H1 (cell line): ENCODE data around the gene MYH9. TPM values are rescaled to one million over a fixed set of nuclear protein-coding genes. Genes with fewer than 3 reads are reported as not detected.

Experiments used
- CTCF ChIA-PET: fragments of 300-600 bp; sonication (Branson Sonifier 250); formaldehyde crosslinking; loops from one replicate; lab custom pipeline; 2021; ENCODE audit not compliant: partially characterized antibody; lab: Charles Lee
- POLR2A ChIA-PET: fragments of 300-600 bp; sonication (Branson Sonifier 250); formaldehyde crosslinking; loops from one replicate; lab custom pipeline; 2021; ENCODE audit warnings: inconsistent platforms; ENCODE audit not compliant: partially characterized antibody; lab: Charles Lee
- DNase-seq, 2 experiments: peaks; one replicate each; pipeline versions ENCODE4 v3.0.0 to v3.0.0-alpha.2; 2010 to 2022; ENCODE audit warnings: low spot score in 2 of 2, low read depth in 1 of 2, mixed read lengths in 1 of 2
- FAIRE-seq: peaks from 2 replicates; lab custom pipeline; 2011; peaks lifted over from hg19 to GRCh38; lab: Jason Lieb, UNC
- H2AFZ ChIP-seq: 2 replicates; pipeline ENCODE4 v1.8.1; 2012; ENCODE audit warnings: low read length, inconsistent platforms
- H2AK5ac ChIP-seq: 2 replicates; pipeline ENCODE4 v1.6.1; 2013; ENCODE audit warnings: low read depth, low read length
- H2BK120ac ChIP-seq: replicated peaks from 2 replicates; pipeline ENCODE3; 2013; ENCODE audit warnings: low read depth, low read length, inconsistent platforms
- H2BK12ac ChIP-seq: 2 replicates; pipeline ENCODE4 v1.6.1; 2013; ENCODE audit warnings: low read depth, low read length
- H2BK15ac ChIP-seq: 2 replicates; pipeline ENCODE4 v1.6.1; 2013; ENCODE audit warnings: low read length
- H2BK20ac ChIP-seq: 2 replicates; pipeline ENCODE4 v1.6.1; 2013; ENCODE audit warnings: low read length
- H2BK5ac ChIP-seq: 2 replicates; pipeline ENCODE4 v1.6.1; 2013; ENCODE audit warnings: low read depth, low read length
- H3K14ac ChIP-seq: 2 replicates; pipeline ENCODE4 v1.6.1; 2013; ENCODE audit warnings: inconsistent platforms; ENCODE audit not compliant: insufficient read length
- H3K18ac ChIP-seq: 2 replicates; pipeline ENCODE4 v1.6.1; 2013; ENCODE audit warnings: low read length; ENCODE audit errors: extremely low read depth
- H3K23ac ChIP-seq: 2 replicates; pipeline ENCODE4 v1.6.1; 2013; ENCODE audit warnings: inconsistent platforms; ENCODE audit not compliant: insufficient read length
- H3K23me2 ChIP-seq: 2 replicates; pipeline ENCODE4 v1.6.1; 2013; ENCODE audit warnings: low read depth, low read length
- H3K27ac ChIP-seq: 2 replicates; pipeline ENCODE4 v1.6.1; 2011; ENCODE audit warnings: low read depth, low read length, inconsistent platforms
- H3K27me3 ChIP-seq, 4 experiments: replicated peaks in 1 of 4; 1 replicate in 1 of 4; 2 replicates in 3 of 4; pipeline versions ENCODE4 v1.6.1 to v1.8.1; 2011 to 2013; ENCODE audit warnings: low read length in 3 of 4, mild to moderate bottlenecking in 3 of 4, inconsistent platforms in 2 of 4, mixed read lengths in 2 of 4, moderate library complexity in 1 of 4; ENCODE audit not compliant: control insufficient read depth in 3 of 4, insufficient read depth in 3 of 4; ENCODE audit errors: extremely low read depth in 1 of 4
- H3K36me3 ChIP-seq, 4 experiments: 2 replicates each; pipeline versions ENCODE4 v1.6.1 to v1.8.1; 2011 to 2013; ENCODE audit warnings: mild to moderate bottlenecking in 4 of 4, low read length in 3 of 4, moderate library complexity in 2 of 4, control low read depth in 1 of 4, inconsistent platforms in 1 of 4; ENCODE audit not compliant: insufficient read depth in 4 of 4, control insufficient read depth in 2 of 4
- H3K4ac ChIP-seq: replicated peaks from 2 replicates; pipeline ENCODE3; 2013; ENCODE audit warnings: low read length, low read depth, mixed read lengths, inconsistent platforms; ENCODE audit not compliant: insufficient read length
- H3K4me1 ChIP-seq, 4 experiments: replicated peaks in 1 of 4; 1 replicate in 1 of 4; 2 replicates in 3 of 4; pipeline versions ENCODE4 v1.6.1 to v1.8.1; 2011 to 2013; ENCODE audit warnings: low read length in 3 of 4, inconsistent platforms in 2 of 4, mixed read lengths in 1 of 4; ENCODE audit not compliant: insufficient read depth in 4 of 4, control insufficient read depth in 3 of 4
- H3K4me2 ChIP-seq, 2 experiments: 2 replicates each; pipeline versions ENCODE4 v1.6.1 to v1.8.1; 2011 to 2013; ENCODE audit warnings: low read depth in 2 of 2, low read length in 2 of 2, control low read depth in 1 of 2, inconsistent platforms in 1 of 2, mild to moderate bottlenecking in 1 of 2; ENCODE audit not compliant: insufficient read depth in 1 of 2
- H3K4me3 ChIP-seq, 4 experiments: fragments of 200-600, 300-600 bp in 1 of 4; sonication (generic), shearing (Covaris generic), sonication (Bioruptor Twin) in 1 of 4; 2 replicates each; pipeline versions ENCODE4 v1.5.1 to v1.8.1; 2011 to 2016; ENCODE audit warnings: low read length in 4 of 4, low read depth in 3 of 4, control low read depth in 2 of 4, inconsistent platforms in 2 of 4, mild to moderate bottlenecking in 2 of 4, mixed read lengths in 1 of 4, moderate library complexity in 1 of 4; ENCODE audit not compliant: insufficient read depth in 2 of 4; ENCODE audit errors: extremely low read depth in 1 of 4
- H3K56ac ChIP-seq: replicated peaks from 2 replicates; pipeline ENCODE3; 2013; ENCODE audit warnings: low read depth, mild to moderate bottlenecking, mixed read lengths, low read length, inconsistent platforms; ENCODE audit not compliant: insufficient read length
- H3K79me1 ChIP-seq: 2 replicates; pipeline ENCODE4 v1.6.1; 2013; ENCODE audit warnings: low read depth, low read length, control low read depth
- H3K79me2 ChIP-seq, 2 experiments: 2 replicates each; pipeline versions ENCODE4 v1.6.1 to v1.8.1; 2012 to 2013; ENCODE audit warnings: low read length in 2 of 2, mild to moderate bottlenecking in 2 of 2, inconsistent platforms in 1 of 2; ENCODE audit not compliant: insufficient read depth in 2 of 2, control insufficient read depth in 1 of 2
- H3K9ac ChIP-seq, 4 experiments: replicated peaks in 1 of 4; 1 replicate in 1 of 4; 2 replicates in 3 of 4; pipeline versions ENCODE4 v1.6.1 to v1.8.1; 2011 to 2013; ENCODE audit warnings: low read depth in 3 of 4, low read length in 3 of 4, control low read depth in 2 of 4, mild to moderate bottlenecking in 2 of 4, moderate library complexity in 2 of 4, inconsistent platforms in 1 of 4; ENCODE audit errors: extremely low read depth in 1 of 4
- H3K9me3 ChIP-seq, 2 experiments: 2 replicates each; pipeline versions ENCODE4 v1.6.1 to v1.8.1; 2012 to 2013; ENCODE audit warnings: mild to moderate bottlenecking in 2 of 2, moderate library complexity in 2 of 2, control low read depth in 1 of 2, inconsistent platforms in 1 of 2, low read depth in 1 of 2, low read length in 1 of 2, mixed read lengths in 1 of 2; ENCODE audit not compliant: insufficient read depth in 2 of 2
- H4K20me1 ChIP-seq, 2 experiments: replicated peaks in 1 of 2; 2 replicates each; pipeline versions ENCODE3 to v1.8.1; 2011 to 2013; ENCODE audit warnings: inconsistent platforms in 2 of 2, low read length in 2 of 2, mild to moderate bottlenecking in 1 of 2; ENCODE audit not compliant: insufficient read depth in 2 of 2, control insufficient read depth in 1 of 2
- H4K5ac ChIP-seq: 2 replicates; pipeline ENCODE4 v1.6.1; 2013; ENCODE audit warnings: low read length, low read depth, mixed read lengths, inconsistent platforms; ENCODE audit not compliant: insufficient read length
- H4K8ac ChIP-seq: 2 replicates; pipeline ENCODE4 v1.8.0; 2013; ENCODE audit warnings: mild to moderate bottlenecking, moderate library complexity, low read length, inconsistent platforms; ENCODE audit not compliant: insufficient read depth; ENCODE audit errors: extremely low read depth
- H4K91ac ChIP-seq: replicated peaks from 2 replicates; pipeline ENCODE3; 2013; ENCODE audit warnings: low read length, mixed read lengths, inconsistent platforms; ENCODE audit not compliant: insufficient read length
- CHD2 ChIP-seq: IDR thresholded peaks from 2 replicates; pipeline ENCODE4 v1.6.1; 2012; ENCODE audit warnings: low read length, improper control_type of control experiment
- GTF2F1 ChIP-seq: IDR thresholded peaks from 2 replicates; pipeline ENCODE4 v1.6.1; 2012; ENCODE audit warnings: low read depth, low read length, improper control_type of control experiment, borderline replicate concordance
- HDAC2 ChIP-seq, 2 experiments: fragments of 300-600 bp in 1 of 2; sonication (generic) in 1 of 2; IDR thresholded peaks; 2 replicates each; pipeline ENCODE4 v1.6.1; 2011 to 2012; ENCODE audit warnings: low read depth in 2 of 2, low read length in 2 of 2, mild to moderate bottlenecking in 2 of 2, moderate library complexity in 2 of 2, borderline replicate concordance in 1 of 2, inconsistent platforms in 1 of 2
- MAFK ChIP-seq: IDR thresholded peaks from 2 replicates; pipeline ENCODE4 v1.6.1; 2012; ENCODE audit warnings: low read depth, mild to moderate bottlenecking, improper control_type of control experiment, low read length
- NRF1 ChIP-seq: IDR thresholded peaks from 2 replicates; pipeline ENCODE4 v1.6.1; 2011; ENCODE audit warnings: mild to moderate bottlenecking, low read depth, low read length, improper control_type of control experiment
- PHF8 ChIP-seq: fragments of 200-600 bp; sonication (generic); conservative IDR thresholded peaks from 2 replicates; pipeline ENCODE4 v1.7.1; 2012; ENCODE audit warnings: low read depth, mild to moderate bottlenecking, inconsistent platforms, low read length, moderate library complexity
- RBBP5 ChIP-seq: IDR thresholded peaks from 2 replicates; pipeline ENCODE4 v1.7.1; 2012; ENCODE audit warnings: low read depth, mild to moderate bottlenecking, inconsistent platforms, low read length, moderate library complexity, borderline replicate concordance
- RFX5 ChIP-seq: IDR thresholded peaks from 2 replicates; pipeline ENCODE4 v1.6.1; 2011; ENCODE audit warnings: low read depth, low read length, improper control_type of control experiment, borderline replicate concordance
- SIX5 ChIP-seq: IDR thresholded peaks from 2 replicates; pipeline ENCODE4 v1.6.1; 2011; ENCODE audit warnings: mild to moderate bottlenecking, low read depth, low read length
- TEAD4 ChIP-seq: IDR thresholded peaks from 2 replicates; pipeline ENCODE4 v1.6.1; 2012; ENCODE audit warnings: low read depth, low read length, inconsistent platforms, mixed read lengths
- WGBS, 2 experiments: shearing (Covaris generic) in 1 of 2; methylation state at CpG; one replicate each; pipeline versions ENCODE4 v1.1.6 to v1.1.7; 2013 to 2015; ENCODE audit warnings: low lambda C conversion rate in 2 of 2, mixed read lengths in 2 of 2, inconsistent platforms in 1 of 2, low coverage in 1 of 2, missing lambda C conversion rate in 1 of 2; ENCODE audit not compliant: insufficient replicate concordance in 2 of 2, insufficient coverage in 1 of 2, insufficient read length in 1 of 2; ENCODE audit errors: extremely low coverage in 1 of 2, missing lambda C conversion rate in 1 of 2; 5-methylcytosine and 5-hydroxymethylcytosine counted together
- polyA plus RNA-seq, 7 experiments: library from polyadenylated mRNA; depleted of rRNA in 3 of 7; stranded (reverse) in 5 of 7; unstranded in 2 of 7; fragments of >200 nt in 5 of 7; fragments of 200-250 nt in 2 of 7; gene quantifications; 1 replicate in 5 of 7; 2 replicates in 1 of 7; 4 replicates in 1 of 7; pipeline versions ENCODE4 v1.2.1 to v1.2.3, GENCODE V29; 2011 to 2013; ENCODE audit warnings: missing spikeins in 2 of 7, mixed read lengths in 2 of 7
- total RNA-seq: library from RNA; stranded (reverse); fragmentation: NEBNext Ultra II Directional; extraction: Animal tissue kit (Norgen Biotek cat#: 25700); gene quantifications from 2 replicates; pipeline ENCODE4 v1.2.1, GENCODE V29; 2021

The MYH9 gene
- total and polyA plus RNA-seq, 2 of the 8 experiments (the other 6 are each of a cell fraction or from before 2014, with no cell fraction given) = 24.9 to 322 TPM

DNA sequence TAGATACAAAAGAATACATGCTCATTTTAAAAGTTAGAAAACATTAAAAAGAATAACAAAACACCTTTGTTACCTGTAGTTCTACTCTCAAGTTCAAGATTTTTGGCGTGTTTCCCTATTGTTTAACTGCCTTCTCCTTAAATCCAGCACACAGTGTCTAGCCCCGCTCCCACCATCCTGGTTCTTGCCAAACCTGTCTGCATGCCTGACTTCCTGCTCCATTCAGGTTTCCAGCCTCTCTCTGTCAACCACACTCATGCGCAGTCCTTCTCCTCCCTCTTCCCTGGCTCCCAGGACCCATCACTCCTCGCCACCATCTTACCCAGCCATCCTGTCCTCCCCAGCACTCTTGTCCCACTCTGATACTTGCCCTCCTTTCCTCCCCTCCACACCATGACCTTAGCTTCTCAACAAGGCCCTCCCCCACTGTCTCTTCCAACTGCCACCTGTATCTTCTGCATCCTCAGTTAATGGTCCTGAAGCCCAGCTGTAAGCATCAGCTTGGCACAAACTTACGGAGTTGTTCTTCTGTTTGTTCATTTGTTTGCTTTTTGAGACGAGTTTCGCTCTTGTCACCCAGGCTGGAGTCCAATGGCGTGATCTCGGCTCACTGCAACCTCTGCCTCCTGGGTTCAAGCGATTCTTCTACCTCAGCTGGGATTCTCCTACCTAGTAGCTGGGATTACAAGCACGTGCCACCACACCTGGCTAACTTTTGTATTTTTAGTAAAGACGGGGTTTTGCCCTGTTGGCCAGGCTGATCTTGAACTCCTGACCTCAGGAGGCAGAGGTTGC is 7.5 kb upstream of the MYH9 start:
- no peak overlapping the region for H3K27ac ChIP-seq
- no peaks in the 10 kb centered on the region for H3K27me3 ChIP-seq
- no peak overlapping the region for H4K5ac ChIP-seq
- peak overlapping the region; percentile 90 for H2BK20ac ChIP-seq
- no peak for DNase-seq
- H3K56ac ChIP-seq = no peak overlapping the region
- peak overlapping the region; percentile 96; the same call in 1 of the 2 replicates for H2AK5ac ChIP-seq
- no peak overlapping the region for H3K4me3 ChIP-seq
- no peak overlapping the region for H3K4ac ChIP-seq
- H3K23ac ChIP-seq = no peak overlapping the region
- 0 out of 2 replicates have a peak overlapping the region, but pooled peaks have one; percentile 81 for H2BK15ac ChIP-seq
- no peaks in the 10 kb centered on the region for H3K36me3 ChIP-seq
- H3K4me1 ChIP-seq = peaks cover 0 to 5% (median 2%) of the 10 kb centered on the region in 4 experiments; a peak in 4 of 7 replicates
- H3K9ac ChIP-seq = no peak overlapping the region
- WGBS, 2 experiments = 75% methylated on average over 12 of the region's 12 CpGs; no CpG with 5 or more reads in 1 of the 2 experiments
- no peaks in the 10 kb centered on the region; the same call in 1 of the 2 replicates for H3K23me2 ChIP-seq
- H3K9me3 ChIP-seq = no peaks in the 10 kb centered on the region
- no peak overlapping the region for H3K18ac ChIP-seq
- peak overlapping the region; percentile 99; the same call in 1 of the 2 replicates for H2BK12ac ChIP-seq
- H2BK5ac ChIP-seq = peak overlapping the region; percentile 81; the same call in 1 of the 2 replicates
- H3K4me2 ChIP-seq = no peak overlapping the region
- H2BK120ac ChIP-seq = no peak overlapping the region
- CTCF ChIA-PET = no interaction called here
- TF ChIP-seq GTF2F1 = no peak
- no peak for TF ChIP-seq RBBP5
- TF ChIP-seq NRF1 = no peak
- TF ChIP-seq RFX5 = no peak
- TF ChIP-seq HDAC2 (IDR thresholded peaks at IDR 0.05; ENCODE audit: borderline replicate concordance in 1 of 2, low read depth in 2 of 2, low read length in 2 of 2) = no peak
- no peak for TF ChIP-seq CHD2
- no peak for TF ChIP-seq MAFK
- no peak for TF ChIP-seq TEAD4
- TF ChIP-seq SIX5 = no peak
- no peak for TF ChIP-seq PHF8
- no peak overlapping the region for H3K14ac ChIP-seq
- H2AFZ ChIP-seq = no peak overlapping the region
- no peaks in the 10 kb centered on the region for H3K79me1 ChIP-seq
- H3K79me2 ChIP-seq = no peaks in the 10 kb centered on the region
- H4K20me1 ChIP-seq = no peaks in the 10 kb centered on the region
- FAIRE-seq = no peak
- H4K8ac ChIP-seq = no peak overlapping the region
- POLR2A ChIA-PET = interaction anchor here (0.5 to 2.2 kb wide), 6 partner anchors 9 to 29 kb away, joined by 3 to 6 read pairs (median 4); no protein-coding TSS in a partner anchor
- no peak overlapping the region for H4K91ac ChIP-seq
